Fibroblast of villous mesenchyme (primary cell): ENCODE measurements around the gene TUFM. TPM values are rescaled to one million over a fixed set of nuclear protein-coding genes. Genes with fewer than 3 reads are reported as not detected.

ENCODE experiments used
- small RNA-seq: library from RNA; depleted of rRNA; stranded (forward); fragments of <200 nt; gene quantifications from one replicate; pipeline ENCODE3, GENCODE V24; 2012
- total RNA-seq: library from RNA; depleted of rRNA; stranded (reverse); fragments of >200 nt; gene quantifications from 2 replicates; pipeline ENCODE4 v1.2.3, GENCODE V29; 2012

Gene TUFM
- total RNA-seq, 1 donor, result 94.6 TPM

Small RNA genes lying within 50 kb of the gene (small RNA-seq; reads per million reads assigned to genes)
- gene RF00416, result not detected

Other genes with a start within 250 kb of the TUFM start
- under 0.01 TPM in 1 of 2 replicates, not detected in the other for gene SULT1A2, start 249.3 kb downstream of the TUFM start, total RNA-seq
- under 0.01 and 1.6 TPM in 2 replicates for gene SULT1A1, start 236.3 kb downstream of the TUFM start, total RNA-seq
- gene NPIPB8, start 208.3 kb downstream of the TUFM start, total RNA-seq, result 0.86 TPM in 1 of 2 replicates, not detected in the other
- 62.6 and 110 TPM in 2 replicates for gene EIF3C, start 134.9 kb downstream of the TUFM start, total RNA-seq
- 3.9 TPM in 2 replicates for gene NPIPB9, start 94.6 kb downstream of the TUFM start, total RNA-seq
- 51.4 and 60.2 TPM in 2 replicates for gene ATXN2L, start 23.3 kb downstream of the TUFM start, total RNA-seq
- gene SH2B1, start 17.5 kb upstream of the TUFM start, total RNA-seq, result 16.4 and 19.4 TPM in 2 replicates
- gene ATP2A1, start 32.1 kb upstream of the TUFM start, total RNA-seq, result under 0.01 and 0.43 TPM in 2 replicates
- 29.4 and 35.4 TPM in 2 replicates for gene RABEP2, start 78.9 kb upstream of the TUFM start, total RNA-seq
- not detected in 2 replicates for gene CD19, start 85.6 kb upstream of the TUFM start, total RNA-seq
- gene NFATC2IP, start 104.6 kb upstream of the TUFM start, total RNA-seq, result 20.0 and 30.7 TPM in 2 replicates
- gene SPNS1, start 128.4 kb upstream of the TUFM start, total RNA-seq, result 33.2 and 34.5 TPM in 2 replicates
- gene LAT, start 138.7 kb upstream of the TUFM start, total RNA-seq, result 0.43 and 0.64 TPM in 2 replicates